ENCODE measurements around the gene PDCD2.

PDCD2 gene

DNA sequence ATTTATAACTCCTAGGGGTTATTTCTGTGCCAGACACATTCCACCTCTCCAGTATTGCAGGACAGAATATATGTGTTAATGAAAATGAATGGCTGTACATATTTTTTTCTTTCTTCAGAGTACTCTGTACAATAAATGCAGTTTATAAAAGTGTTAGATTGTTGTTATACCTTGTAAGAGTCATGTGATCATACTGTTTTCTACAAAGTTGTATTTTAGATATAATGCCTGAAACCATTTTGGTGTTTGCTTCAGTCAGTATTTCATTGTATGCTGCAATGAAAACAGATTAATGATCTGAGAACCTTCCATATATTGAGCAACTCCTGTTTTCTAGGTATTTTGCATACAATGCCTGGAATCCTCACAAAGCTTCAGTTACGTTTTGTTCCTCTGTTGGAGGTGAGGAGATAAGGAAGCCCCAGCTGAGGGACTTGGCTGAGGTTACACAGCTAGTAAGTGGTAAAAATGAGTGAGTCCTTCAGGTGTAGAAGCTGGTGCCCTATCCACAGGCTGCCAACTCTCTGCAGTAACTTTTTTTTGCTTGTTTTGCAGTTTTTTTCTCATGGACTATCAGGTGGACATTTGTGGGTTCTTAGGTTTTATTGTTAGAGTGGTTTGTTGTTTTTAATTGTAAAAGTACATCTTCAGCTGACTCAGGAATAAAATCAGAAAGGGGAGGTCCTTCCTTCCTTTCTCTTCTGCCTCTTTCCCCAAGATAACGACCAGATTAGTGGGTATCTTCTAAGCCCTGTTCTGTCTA lies 11.6 kb downstream of the PDCD2 start:
- DNase-seq (ENCODE audit: low spot score in 2 of 2) (no peak), ATAC-seq (replicated peaks; ENCODE audit: extremely low read depth, poor library complexity, severe bottlenecking) (no peak)
- no peaks in the 10 kb centered on the region for H3K4me1 Mint-ChIP-seq
- no peak overlapping the region for H3K4me3 Mint-ChIP-seq
- no peaks in the 10 kb centered on the region for H3K27me3 Mint-ChIP-seq
- peaks cover 49% of the 10 kb centered on the region for H3K36me3 Mint-ChIP-seq (ENCODE audit: insufficient read depth)
- H3K27ac Mint-ChIP-seq (ENCODE audit: low read depth), result no peak overlapping the region
- no peaks in the 10 kb centered on the region for H3K9me3 Mint-ChIP-seq

DNA sequence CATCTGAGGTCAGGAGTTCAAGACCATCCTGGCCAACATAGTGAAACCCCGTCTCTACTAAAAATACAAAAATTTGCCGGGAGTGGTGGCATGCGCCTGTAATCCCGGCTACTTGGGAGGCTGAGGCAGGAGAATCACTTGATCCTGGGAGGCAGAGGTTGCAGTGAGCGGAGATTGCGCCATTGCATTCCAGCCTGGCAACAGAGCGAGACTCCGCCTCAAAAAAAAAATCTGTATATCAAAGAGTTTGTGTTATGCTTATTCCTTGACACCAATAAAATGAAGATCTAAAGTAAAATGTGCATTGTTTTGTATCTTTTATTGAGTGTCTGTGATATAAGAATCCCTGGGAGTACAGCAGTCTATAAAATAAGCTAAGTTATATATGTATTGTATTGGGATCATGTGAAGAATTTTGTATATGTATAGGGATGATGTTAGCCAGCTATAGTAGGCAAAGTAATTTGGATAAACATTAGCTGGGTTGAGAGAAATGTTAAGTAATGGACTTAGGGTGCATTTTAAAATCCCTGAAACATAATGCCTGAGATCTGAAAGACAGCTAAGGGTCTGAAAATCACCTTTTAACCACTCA lies 19.4 kb downstream of the PDCD2 start:
- Mint-ChIP-seq H3K4me3 (no peak overlapping the region), H3K27me3 (no peaks in the 10 kb centered on the region), H3K27ac (ENCODE audit: low read depth) (no peak overlapping the region), H3K36me3 (ENCODE audit: insufficient read depth) (peaks cover 60% of the 10 kb centered on the region), H3K9me3 (no peaks in the 10 kb centered on the region), H3K4me1 (peaks cover 27% of the 10 kb centered on the region)
- DNase-seq (ENCODE audit: low spot score in 2 of 2), result no peak
- ATAC-seq (replicated peaks; ENCODE audit: extremely low read depth, poor library complexity, severe bottlenecking), result no peak

DNA sequence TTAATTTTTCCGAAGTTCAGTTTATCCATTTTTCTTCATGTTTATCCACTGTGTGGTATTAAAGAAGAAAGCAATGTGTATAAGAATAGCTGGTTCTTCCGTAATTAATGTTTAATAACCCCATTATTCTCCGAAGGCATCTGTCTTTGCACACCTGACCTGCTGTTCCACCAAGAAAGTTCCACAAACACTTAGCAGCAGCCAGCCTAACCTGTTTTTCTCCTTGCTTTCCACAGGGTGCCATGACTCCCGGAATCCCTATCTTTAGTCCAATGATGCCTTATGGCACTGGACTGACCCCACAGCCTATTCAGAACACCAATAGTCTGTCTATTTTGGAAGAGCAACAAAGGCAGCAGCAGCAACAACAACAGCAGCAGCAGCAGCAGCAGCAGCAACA lies 22.9 kb downstream of the PDCD2 start:
- no peak for ATAC-seq (replicated peaks; ENCODE audit: extremely low read depth, poor library complexity, severe bottlenecking)
- no peaks in the 10 kb centered on the region for H3K27me3 Mint-ChIP-seq
- peaks cover 57% of the 10 kb centered on the region for H3K4me1 Mint-ChIP-seq
- H3K27ac Mint-ChIP-seq (ENCODE audit: low read depth), result peak overlapping the region; percentile 25
- no peak overlapping the region for H3K4me3 Mint-ChIP-seq
- H3K36me3 Mint-ChIP-seq (ENCODE audit: insufficient read depth), result peaks cover 47% of the 10 kb centered on the region
- H3K9me3 Mint-ChIP-seq, result no peaks in the 10 kb centered on the region
- no peak for DNase-seq (ENCODE audit: low spot score in 2 of 2)

DNA sequence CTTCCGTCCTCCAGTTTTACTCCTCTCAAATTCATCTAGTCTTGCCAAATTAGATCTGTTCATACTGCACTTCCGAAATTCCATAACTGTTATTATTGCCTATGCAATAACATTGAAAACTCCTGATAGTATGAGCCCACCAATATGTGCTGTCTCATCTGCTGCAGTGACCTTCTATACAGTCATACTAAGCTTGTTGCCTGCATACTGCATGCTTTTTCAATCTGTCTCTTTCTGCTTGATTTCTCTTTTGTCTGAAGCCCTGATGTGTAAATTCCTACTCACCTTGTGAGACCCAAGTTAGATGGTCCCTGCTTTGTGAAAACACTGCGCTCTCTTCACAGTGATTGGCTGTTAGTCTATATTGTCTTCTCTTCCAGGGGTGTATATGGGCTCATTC lies 29.1 kb downstream of the PDCD2 start:
- ATAC-seq (replicated peaks; ENCODE audit: extremely low read depth, poor library complexity, severe bottlenecking), result no peak
- Mint-ChIP-seq H3K27me3 (no peaks in the 10 kb centered on the region), H3K27ac (ENCODE audit: low read depth) (no peak overlapping the region), H3K4me1 (peaks cover 47% of the 10 kb centered on the region), H3K9me3 (no peaks in the 10 kb centered on the region), H3K36me3 (ENCODE audit: insufficient read depth) (peaks cover 18% of the 10 kb centered on the region), H3K4me3 (no peak overlapping the region)
- DNase-seq (ENCODE audit: low spot score in 2 of 2), result no peak

DNA sequence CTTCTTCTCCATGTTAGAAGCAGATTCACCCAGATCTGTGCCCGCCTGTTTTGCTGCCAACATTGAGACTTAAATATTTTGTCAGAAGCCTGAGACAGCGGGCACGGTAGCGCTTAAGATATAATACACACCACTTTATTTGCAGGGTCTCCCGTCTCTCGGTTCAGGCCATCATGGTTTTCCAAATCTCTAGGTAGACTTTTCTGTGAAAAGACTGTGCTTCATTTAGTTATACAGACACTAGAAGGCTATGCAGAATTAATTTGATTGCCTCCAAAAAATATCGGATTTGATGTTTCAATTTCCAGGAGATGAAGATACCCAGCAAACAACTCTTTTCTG lies 29.7 kb downstream of the PDCD2 start:
- peaks cover 21% of the 10 kb centered on the region for H3K36me3 Mint-ChIP-seq (ENCODE audit: insufficient read depth)
- H3K4me1 Mint-ChIP-seq, result peaks cover 47% of the 10 kb centered on the region
- no peak for DNase-seq (ENCODE audit: low spot score in 2 of 2)
- no peaks in the 10 kb centered on the region for H3K9me3 Mint-ChIP-seq
- H3K4me3 Mint-ChIP-seq, result no peak overlapping the region
- no peaks in the 10 kb centered on the region for H3K27me3 Mint-ChIP-seq
- no peak overlapping the region for H3K27ac Mint-ChIP-seq (ENCODE audit: low read depth)
- ATAC-seq (replicated peaks; ENCODE audit: extremely low read depth, poor library complexity, severe bottlenecking), result no peak

DNA sequence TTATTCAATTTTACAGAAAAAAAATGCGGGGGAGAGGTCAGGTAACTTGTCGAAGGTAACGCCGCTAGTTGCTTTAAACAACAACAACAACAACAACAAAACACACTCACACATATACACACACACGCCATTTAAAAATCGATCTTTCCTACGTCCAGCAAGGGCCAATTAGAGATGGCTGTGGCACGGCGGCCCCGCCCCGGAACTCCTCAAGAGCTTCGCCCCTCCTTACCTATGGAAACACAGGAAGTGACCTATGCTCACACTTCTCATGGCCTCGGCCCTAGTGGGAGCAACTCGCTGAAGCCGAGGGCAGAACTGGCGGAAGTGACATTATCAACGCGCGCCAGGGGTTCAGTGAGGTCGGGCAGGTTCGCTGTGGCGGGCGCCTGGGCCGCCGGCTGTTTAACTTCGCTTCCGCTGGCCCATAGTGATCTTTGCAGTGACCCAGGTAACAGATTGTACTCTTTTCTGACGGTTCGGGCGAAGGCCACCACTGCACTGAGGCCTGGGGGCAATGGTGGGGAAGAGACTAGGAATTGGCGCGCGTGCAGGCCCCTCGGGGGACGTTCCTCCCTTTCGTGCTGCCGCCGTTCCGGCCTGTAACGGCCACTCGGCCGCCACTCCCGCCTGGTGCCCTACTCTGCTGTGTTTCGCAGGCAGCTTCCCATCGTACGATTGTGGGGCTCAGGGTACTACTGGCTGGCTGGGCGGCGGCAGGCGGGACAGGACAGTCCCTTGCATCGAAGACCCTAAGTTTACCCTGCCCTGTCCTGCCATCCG lies 30.2 kb downstream of the PDCD2 start, which contains the start of gene TBP:
TSS of gene TBP (plus strand) at position 357 of the 783 bp plus-strand sequence. CDS start 2,661 bp downstream, outside the sequence.
- peak; percentile 96 to 98 for DNase-seq (ENCODE audit: low spot score in 2 of 2)
- ATAC-seq (replicated peaks; ENCODE audit: extremely low read depth, poor library complexity, severe bottlenecking), result peak; percentile 90
- H3K4me3 Mint-ChIP-seq, result no peak within 1 kb of the TSS
- no peaks in the 10 kb centered on the region for H3K27me3 Mint-ChIP-seq
- H3K27ac Mint-ChIP-seq (ENCODE audit: low read depth), result no peak within 1 kb of the TSS
- H3K4me1 Mint-ChIP-seq, result peaks cover 45% of the 10 kb centered on the region
- peaks cover 21% of the 10 kb centered on the region for H3K36me3 Mint-ChIP-seq (ENCODE audit: insufficient read depth)
- no peaks in the 10 kb centered on the region for H3K9me3 Mint-ChIP-seq

DNA sequence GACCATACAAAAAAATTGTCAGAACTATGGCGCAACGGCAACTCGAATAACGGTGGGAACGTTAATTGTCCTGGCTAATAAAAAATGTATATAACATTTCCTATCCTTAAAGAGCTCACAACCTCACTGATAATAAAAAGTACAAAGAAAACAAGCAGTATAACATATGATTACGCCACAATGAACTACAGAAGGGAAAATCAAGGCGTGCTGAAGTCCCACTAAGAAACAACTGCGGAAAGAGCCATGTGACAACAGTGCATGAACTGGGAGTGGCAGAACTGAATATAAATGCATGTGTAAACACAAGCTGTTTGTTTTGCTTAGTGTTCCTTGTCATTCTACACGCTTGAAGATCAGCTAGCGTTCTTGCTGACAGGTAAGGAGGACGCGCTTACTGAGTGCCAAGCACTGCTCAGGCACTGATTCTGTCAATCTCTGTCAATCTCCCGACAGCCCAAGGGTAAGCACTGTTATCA lies 30.9 kb downstream of the PDCD2 start:
- Mint-ChIP-seq H3K9me3 (no peaks in the 10 kb centered on the region), H3K27ac (ENCODE audit: low read depth) (no peak overlapping the region), H3K4me1 (peaks cover 42% of the 10 kb centered on the region), H3K36me3 (ENCODE audit: insufficient read depth) (peaks cover 25% of the 10 kb centered on the region), H3K4me3 (no peak overlapping the region), H3K27me3 (no peaks in the 10 kb centered on the region)
- no peak for DNase-seq (ENCODE audit: low spot score in 2 of 2)
- ATAC-seq (replicated peaks; ENCODE audit: extremely low read depth, poor library complexity, severe bottlenecking), result peak; percentile 75

DNA sequence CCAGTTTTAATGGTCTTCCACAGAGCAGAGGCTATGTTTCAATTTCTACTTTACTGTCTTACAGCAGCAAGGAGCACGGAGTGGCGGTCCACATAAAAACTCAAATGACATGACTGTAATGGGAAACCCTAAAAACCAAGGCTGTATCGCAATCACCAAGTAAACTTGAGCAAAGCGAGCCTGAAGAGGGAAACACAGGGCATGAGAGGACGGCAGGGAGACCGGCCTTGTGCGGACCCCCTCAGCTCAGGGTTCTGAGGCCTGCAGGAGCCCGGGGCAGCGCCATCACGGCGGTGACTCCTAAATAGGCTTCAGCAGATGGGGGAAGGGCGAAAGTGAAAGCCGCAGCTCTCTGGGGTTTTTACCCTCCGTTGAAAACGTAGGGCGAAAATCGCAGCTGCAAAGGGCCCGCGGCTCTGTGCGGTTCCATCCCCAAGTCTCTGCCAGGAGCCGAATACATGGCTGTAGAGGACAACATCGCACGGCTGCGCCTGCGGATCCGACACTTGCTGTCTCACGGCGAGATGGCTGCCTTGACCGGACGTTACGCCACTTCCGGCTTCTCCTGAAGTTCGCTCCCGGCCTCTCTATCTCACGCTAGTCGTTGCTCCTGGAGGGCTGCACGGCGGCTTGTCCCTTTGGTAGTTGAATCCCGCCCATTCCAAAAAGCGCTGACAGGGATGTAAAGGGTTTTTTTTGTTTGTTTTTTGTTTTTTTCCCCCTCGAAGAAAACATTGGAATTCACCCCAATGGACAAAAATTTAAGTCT lies 31.5 kb downstream of the PDCD2 start, which contains the start of gene PSMB1:
TSS of gene PSMB1 (minus strand) at position 543 of the 769 bp plus-strand sequence. CDS start at position 478, 65 bp downstream.
- ATAC-seq (replicated peaks; ENCODE audit: extremely low read depth, poor library complexity, severe bottlenecking) (peak; percentile 21), DNase-seq (ENCODE audit: low spot score in 2 of 2) (peak; percentile 57 to 59)
- Mint-ChIP-seq H3K9me3 (no peaks in the 10 kb centered on the region), H3K36me3 (ENCODE audit: insufficient read depth) (peaks cover 24% of the 10 kb centered on the region), H3K4me3 (no peak within 1 kb of the TSS), H3K27ac (ENCODE audit: low read depth) (no peak within 1 kb of the TSS), H3K27me3 (no peaks in the 10 kb centered on the region), H3K4me1 (peaks cover 38% of the 10 kb centered on the region)

DNA sequence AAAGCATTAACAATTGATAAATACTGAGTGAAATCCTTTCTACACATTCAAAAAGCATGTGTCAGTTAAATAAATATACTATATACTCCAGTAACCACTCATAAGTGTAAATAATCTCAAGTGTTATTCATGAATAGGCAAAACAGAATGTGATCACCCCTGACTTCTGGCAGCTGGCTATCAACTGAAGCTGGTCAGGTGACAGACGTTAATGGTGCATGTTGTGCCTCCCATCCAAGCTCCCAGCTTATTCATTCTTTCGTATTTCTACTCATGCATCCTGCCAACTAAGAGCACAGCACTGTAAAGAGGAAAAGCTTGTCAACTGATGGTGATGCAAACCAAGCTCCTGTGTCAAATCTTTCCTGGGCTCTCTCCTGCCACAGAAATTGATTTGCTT lies 39.0 kb downstream of the PDCD2 start:
- Mint-ChIP-seq H3K27me3 (no peaks in the 10 kb centered on the region), H3K27ac (ENCODE audit: low read depth) (no peak overlapping the region), H3K9me3 (no peaks in the 10 kb centered on the region), H3K4me1 (peaks cover 49% of the 10 kb centered on the region), H3K4me3 (no peak overlapping the region), H3K36me3 (ENCODE audit: insufficient read depth) (peaks cover 70% of the 10 kb centered on the region)
- ATAC-seq (replicated peaks; ENCODE audit: extremely low read depth, poor library complexity, severe bottlenecking) (no peak), DNase-seq (ENCODE audit: low spot score in 2 of 2) (no peak)

DNA sequence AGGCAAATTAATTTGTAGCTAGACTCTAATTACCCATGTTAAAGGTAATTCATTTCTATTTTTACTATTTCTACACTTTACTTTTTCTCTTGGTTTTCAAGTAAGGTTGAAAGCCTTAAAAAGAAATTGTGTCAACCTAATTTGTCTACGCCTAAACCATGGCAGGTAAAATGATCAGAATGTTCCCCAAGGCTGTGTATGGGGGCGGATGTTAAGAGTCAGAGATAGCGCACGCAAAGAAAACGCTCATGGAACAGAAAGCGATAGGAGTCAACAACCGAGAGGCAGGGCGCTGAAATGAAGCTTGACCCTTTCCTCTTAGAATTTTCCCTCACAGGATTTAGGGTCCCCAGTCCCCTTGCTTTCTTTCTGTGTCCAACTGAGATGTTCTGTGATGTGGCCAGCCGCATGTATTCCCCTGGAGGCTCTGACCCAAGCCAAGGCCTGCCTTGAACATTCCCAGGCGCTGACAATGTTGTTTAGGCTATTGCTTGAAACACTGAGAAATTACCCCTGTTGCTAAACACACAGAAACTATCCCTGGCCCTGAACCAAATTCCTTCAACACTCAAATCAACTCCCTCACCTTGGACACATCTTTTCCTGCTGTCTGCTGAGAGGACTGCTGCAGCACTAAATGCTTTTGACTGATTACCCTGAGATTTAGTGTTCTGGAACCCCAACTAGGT lies 42.3 kb downstream of the PDCD2 start:
- peaks cover 79% of the 10 kb centered on the region for H3K36me3 Mint-ChIP-seq (ENCODE audit: insufficient read depth)
- H3K27ac Mint-ChIP-seq (ENCODE audit: low read depth), result no peak overlapping the region
- H3K4me1 Mint-ChIP-seq, result peaks cover 53% of the 10 kb centered on the region
- no peak for ATAC-seq (replicated peaks; ENCODE audit: extremely low read depth, poor library complexity, severe bottlenecking)
- H3K4me3 Mint-ChIP-seq, result no peak overlapping the region
- no peaks in the 10 kb centered on the region for H3K9me3 Mint-ChIP-seq
- DNase-seq (ENCODE audit: low spot score in 2 of 2), result no peak
- no peaks in the 10 kb centered on the region for H3K27me3 Mint-ChIP-seq

DNA sequence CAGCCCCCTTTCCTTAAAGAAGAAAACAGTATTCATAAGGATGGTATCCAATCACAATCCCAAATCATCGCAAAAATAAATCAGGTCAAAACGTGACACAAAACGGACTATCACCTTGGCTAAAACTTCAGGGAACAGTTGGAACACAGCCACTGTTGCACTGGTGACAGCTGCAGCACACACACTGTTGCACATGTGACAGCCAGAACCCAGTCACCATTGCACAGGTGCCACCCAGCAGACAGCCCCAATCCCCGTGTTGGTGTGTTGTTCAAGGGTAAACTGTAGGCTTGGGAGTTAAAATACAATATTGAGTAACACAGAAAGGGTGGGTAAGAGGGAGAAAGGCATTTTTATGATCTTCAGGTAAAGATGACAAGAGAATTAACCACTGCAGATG lies 47.1 kb downstream of the PDCD2 start:
- H3K36me3 Mint-ChIP-seq (ENCODE audit: insufficient read depth), result peaks cover 71% of the 10 kb centered on the region
- H3K4me1 Mint-ChIP-seq, result peaks cover 43% of the 10 kb centered on the region
- DNase-seq (ENCODE audit: low spot score in 2 of 2), result no peak
- no peak overlapping the region for H3K27ac Mint-ChIP-seq (ENCODE audit: low read depth)
- no peak overlapping the region for H3K4me3 Mint-ChIP-seq
- H3K27me3 Mint-ChIP-seq, result no peaks in the 10 kb centered on the region
- no peaks in the 10 kb centered on the region for H3K9me3 Mint-ChIP-seq
- ATAC-seq (replicated peaks; ENCODE audit: extremely low read depth, poor library complexity, severe bottlenecking), result no peak

DNA sequence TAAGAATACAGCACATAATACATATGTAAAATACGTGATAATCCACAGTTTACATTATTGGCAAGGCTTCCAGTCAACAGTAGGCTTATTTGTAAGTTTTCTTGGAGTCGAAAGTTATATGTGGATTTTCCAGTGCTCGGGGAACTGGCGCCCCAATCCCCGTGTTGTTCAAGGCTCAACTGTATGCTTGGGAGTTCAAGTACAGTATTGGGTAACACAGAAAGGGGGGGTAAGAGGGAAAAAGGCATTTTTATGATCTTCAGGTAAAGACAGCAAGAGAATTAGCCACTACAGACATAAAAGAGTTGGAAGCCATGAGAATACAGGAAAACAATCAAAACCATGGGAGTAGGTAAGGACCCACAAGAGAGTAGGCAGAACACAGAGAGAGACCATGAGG lies 47.8 kb downstream of the PDCD2 start:
- no peak overlapping the region for H3K4me3 Mint-ChIP-seq
- no peaks in the 10 kb centered on the region for H3K9me3 Mint-ChIP-seq
- DNase-seq (ENCODE audit: low spot score in 2 of 2), result no peak
- no peak overlapping the region for H3K27ac Mint-ChIP-seq (ENCODE audit: low read depth)
- ATAC-seq (replicated peaks; ENCODE audit: extremely low read depth, poor library complexity, severe bottlenecking), result no peak
- H3K27me3 Mint-ChIP-seq, result no peaks in the 10 kb centered on the region
- peaks cover 43% of the 10 kb centered on the region for H3K4me1 Mint-ChIP-seq
- H3K36me3 Mint-ChIP-seq (ENCODE audit: insufficient read depth), result peaks cover 69% of the 10 kb centered on the region
